Left renal pelvis (tissue), 4 donors: ENCODE data around the gene ABI1. TPM values are rescaled to one million over a fixed set of nuclear protein-coding genes. Genes with fewer than 3 reads are reported as not detected.

Source experiments
- DNase-seq, 4 donors: peaks; one replicate each; pipeline ENCODE4 v3.0.0-alpha.2; 2013; ENCODE audit warnings: low read depth in 4 of 4, low spot score in 3 of 4
- polyA plus RNA-seq, 4 donors: library from polyadenylated mRNA; unstranded; fragments of 120-200 nt; gene quantifications; one replicate each; pipeline ENCODE4 v1.2.1, GENCODE V29; 2013; ENCODE audit not compliant: insufficient read length in 4 of 4

ABI1 gene
- polyA plus RNA-seq, 4 donors, result 57.0 to 71.2 (median 64.5) TPM

DNA sequence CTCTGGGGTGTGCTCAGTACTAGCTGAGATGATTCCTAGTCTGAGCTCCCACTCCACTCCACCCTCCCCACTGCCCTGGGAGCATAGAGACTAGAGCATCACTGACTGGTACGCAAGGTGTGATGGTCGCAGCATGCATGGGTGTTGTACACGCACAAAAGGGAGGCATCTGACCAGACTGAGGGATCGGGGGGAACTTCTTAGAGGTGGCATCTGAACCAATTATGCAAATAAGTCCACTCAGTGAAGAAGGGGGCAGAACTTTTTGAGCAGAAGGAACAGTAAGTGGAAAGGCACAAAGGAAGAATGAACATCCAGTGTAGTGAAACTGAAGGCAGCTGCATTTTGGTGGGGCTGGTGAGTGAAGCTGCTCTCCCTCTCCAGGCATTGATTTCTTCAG, 137.7 kb downstream of the ABI1 start:
- DNase-seq, result no peak

DNA sequence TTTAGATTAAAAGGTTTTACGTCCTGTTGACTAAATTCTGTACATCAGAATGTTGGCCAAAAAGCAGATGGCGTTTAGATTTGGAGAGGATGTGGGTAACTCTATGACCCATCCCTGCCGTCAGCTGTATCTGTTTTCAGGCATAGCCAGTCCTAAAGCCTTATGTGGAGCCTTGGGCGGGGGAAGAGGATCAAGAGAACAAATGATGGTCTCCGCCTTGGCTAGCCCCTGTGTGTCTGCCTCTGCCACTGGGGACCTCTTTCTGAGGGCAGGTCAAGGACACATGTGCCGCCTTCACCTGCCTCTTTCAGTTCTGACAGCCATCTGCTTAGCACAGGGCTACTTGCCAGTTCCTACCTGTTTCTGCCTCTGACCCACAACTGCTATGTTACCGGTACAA, 139.2 kb downstream of the ABI1 start:
- no peak for DNase-seq

GRCh38 chr10:26717476-26717875, 143.3 kb downstream of the ABI1 start:
- DNase-seq, result no peak

- no peak for DNase-seq
Measured at GRCh38 chr10:26715137-26715487, 145.6 kb downstream of the ABI1 start.

DNA sequence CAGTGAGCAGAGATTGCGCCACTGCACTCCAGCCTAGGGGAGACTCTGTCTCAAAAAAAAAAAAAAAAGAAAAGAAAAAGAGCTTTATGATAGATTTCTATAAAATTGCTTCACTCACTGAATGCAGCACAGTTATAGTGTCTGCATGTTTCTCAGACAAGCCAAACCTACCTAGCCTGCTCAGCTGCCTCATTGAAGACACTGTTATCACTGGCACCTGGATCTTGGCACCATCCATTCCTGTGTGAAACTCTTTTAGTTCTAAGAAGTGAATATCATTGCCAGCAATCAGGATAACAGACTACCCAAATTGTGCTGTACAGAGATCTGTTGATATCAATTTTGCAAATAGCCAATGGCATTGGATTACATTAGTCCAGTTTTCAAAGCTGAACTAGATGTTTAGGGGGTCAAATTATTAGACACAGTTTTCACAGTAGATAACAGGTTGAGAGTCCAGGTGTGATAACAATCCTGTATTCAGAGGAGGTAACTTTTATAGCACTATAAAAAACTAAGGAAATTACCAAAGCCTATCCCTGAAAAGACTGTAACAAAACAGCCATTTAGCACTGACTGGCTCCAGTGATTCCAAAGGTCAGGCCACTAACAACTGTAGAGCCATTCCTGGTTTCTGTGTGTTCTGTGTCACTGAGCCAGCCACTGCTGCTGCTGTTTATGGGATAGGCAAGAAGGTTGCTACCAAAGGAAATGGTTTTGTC, 146.2 kb downstream of the ABI1 start:
- DNase-seq, result no peak

- no peak for DNase-seq
Measured at GRCh38 chr10:26711324-26711723, 149.4 kb downstream of the ABI1 start.

GRCh38 chr10:26706936-26707335, 153.8 kb downstream of the ABI1 start:
- DNase-seq, result no peak

DNA sequence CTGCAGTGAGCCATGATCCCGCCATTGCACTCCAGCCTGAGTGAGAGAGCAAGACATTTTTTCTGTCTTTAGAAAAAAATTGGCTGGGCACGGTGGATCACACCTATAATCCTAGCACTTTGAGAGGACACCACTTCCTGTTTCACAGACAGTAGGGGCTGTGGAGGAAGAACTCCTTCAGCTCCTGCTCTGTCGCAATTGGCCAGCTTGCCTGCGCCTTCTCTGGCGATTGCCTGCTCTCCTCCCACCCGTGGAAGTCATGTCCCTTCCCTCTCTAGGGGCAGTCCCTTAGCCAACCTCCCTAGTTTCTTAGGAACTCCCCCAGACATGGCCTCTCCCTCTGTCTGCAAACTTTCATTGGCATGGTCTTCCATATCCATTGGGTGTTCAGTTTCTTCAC, 154.6 kb downstream of the ABI1 start:
- no peak for DNase-seq

- DNase-seq, result no peak
Measured at GRCh38 chr10:26703974-26704373, 156.8 kb downstream of the ABI1 start.

DNA sequence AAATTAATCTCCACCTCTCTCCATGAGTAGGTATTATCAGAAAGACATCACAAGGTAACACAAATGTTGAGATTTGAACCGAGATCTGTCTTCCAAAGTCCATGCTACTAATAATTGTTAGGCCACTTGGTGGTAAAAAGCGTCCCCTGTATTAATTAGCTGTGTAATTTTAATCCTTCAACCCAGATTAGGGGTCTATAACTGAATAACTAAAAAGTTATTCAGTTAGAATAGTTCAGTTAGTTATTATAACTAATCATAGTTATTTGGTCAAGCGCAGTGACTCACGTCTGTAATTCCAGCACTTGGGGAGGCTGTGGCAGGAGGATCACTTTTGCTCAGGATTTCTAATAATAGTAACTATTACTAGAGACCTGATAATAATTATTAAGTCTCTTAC, 157.7 kb downstream of the ABI1 start:
- no peak for DNase-seq

GRCh38 chr10:26700884-26701630, 159.7 kb downstream of the ABI1 start:
- DNase-seq, result no peak

DNA sequence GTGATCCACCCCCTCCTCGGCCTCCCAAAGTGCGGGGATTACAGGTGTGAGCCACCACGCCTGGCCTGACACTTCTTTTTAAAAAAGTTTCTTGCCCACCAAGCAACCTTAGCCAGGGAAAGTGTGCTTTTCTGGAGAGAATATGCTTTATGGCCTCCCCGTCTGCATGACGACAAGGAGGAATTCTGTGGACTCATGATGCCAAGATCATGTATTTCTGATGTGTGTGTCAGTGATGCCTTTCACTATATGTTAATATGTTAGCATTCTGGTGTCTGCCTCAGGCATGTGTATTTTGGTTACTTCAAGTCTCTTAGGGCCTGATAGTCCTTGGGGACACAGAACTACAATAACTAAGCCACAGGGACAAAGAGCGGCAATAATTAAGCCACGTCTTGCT, 161.1 kb downstream of the ABI1 start:
- no peak for DNase-seq

GRCh38 chr10:26698909-26699308, 161.8 kb downstream of the ABI1 start:
- no peak for DNase-seq

DNA sequence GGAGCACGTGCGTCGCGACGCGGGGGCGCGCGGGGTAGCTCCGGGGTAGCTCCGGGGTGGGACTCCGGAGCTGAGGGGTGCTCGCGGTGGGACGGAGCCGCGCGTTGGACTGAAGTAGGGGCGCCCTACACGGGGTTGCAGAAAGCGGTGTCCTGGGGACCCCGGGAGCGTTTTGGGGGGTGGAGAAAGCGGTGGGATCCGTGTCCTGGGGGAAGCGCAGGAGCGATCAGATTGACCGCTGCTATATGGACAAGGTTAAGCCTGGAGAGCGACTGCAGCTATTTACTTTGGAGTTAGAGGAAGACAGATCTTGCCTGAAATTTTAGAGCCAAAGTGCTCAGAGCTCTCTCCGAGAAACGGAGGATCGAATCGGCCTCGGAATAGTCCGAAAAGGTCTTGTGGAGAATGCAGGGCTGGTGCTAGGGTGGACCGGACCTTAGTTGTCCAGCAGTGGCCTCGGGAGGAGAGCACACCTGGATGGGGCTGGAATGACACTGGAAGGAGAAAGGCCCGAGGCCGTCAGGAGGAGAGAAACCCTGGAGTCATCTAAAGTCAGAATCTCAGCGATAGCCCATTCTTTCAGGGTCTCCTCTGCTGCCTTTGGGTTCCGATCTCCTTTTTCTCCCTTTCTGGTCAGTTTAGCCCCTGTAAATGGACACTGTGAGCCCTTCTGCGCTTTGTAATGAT, 162.7 kb downstream of the ABI1 start:
- no peak for DNase-seq

GRCh38 chr10:26697163-26697921, 163.4 kb downstream of the ABI1 start, which contains the start of gene PDSS1:
TSS of gene PDSS1 (plus strand) at chr10:26697701. CDS start at chr10:26697712, 11 bp downstream.
- peak in 3 of 4 donors; percentile 42 to 51 (median 43) for DNase-seq

DNA sequence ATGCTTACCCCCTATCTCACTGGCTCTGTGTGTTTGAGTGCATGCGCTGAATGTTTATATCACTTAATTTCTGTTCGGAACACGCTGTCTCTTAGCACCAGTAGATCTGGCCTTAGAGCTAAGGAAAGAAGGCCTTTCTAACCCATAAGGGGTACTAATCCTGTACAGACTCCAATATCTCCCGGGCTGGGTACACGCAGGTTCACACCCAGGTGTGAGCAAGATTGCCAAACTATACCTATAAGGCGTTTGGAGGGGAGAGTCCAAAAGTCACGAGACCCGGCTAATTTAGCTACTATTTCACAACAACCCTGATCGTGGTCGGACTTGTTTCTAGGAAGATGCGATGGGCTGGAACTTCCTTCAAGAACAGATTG, 164.0 kb downstream of the ABI1 start:
- no peak for DNase-seq

Other genes starting within 250 kb of the ABI1 start
- 10 to 100 TPM in 3 of 4 donors, 1 to 10 TPM in 1; 7.4 to 14.2 (median 11.2) TPM for gene PDSS1, start 163.3 kb downstream of the ABI1 start, polyA plus RNA-seq
- gene ANKRD26, start 239.5 kb upstream of the ABI1 start, polyA plus RNA-seq, result 10 to 100 TPM in 3 of 4 donors, 1 to 10 TPM in 1; 8.7 to 17.8 (median 15.5) TPM